H1 (cell line): ENCODE measurements around the gene BACE2. TPM values are rescaled to one million over a fixed set of nuclear protein-coding genes. Genes with fewer than 3 reads are reported as not detected.

ENCODE experiments used
- ASH2L ChIP-seq: fragments of 200-600, 300-600 bp; sonication (generic); IDR thresholded peaks from one replicate; pipeline ENCODE4 v1.7.1; 2017; ENCODE audit warnings: low read length
- BACH1 ChIP-seq: IDR thresholded peaks from 2 replicates; pipeline ENCODE4 v1.6.1; 2012; ENCODE audit warnings: low read length, improper control_type of control experiment
- E2F6 ChIP-seq: IDR thresholded peaks from 2 replicates; pipeline ENCODE4 v1.6.1; 2012; ENCODE audit warnings: inconsistent platforms
- RAD21 ChIP-seq, 2 experiments: IDR thresholded peaks in 1 of 2; conservative IDR thresholded peaks in 1 of 2; 2 replicates each; pipeline ENCODE4 v1.6.1; 2011; ENCODE audit warnings: low read depth in 2 of 2, low read length in 2 of 2, improper control_type of control experiment in 1 of 2, inconsistent platforms in 1 of 2, mild to moderate bottlenecking in 1 of 2, moderate library complexity in 1 of 2
- RFX5 ChIP-seq: IDR thresholded peaks from 2 replicates; pipeline ENCODE4 v1.6.1; 2011; ENCODE audit warnings: low read depth, low read length, improper control_type of control experiment, borderline replicate concordance
- polyA plus RNA-seq, 7 experiments: library from polyadenylated mRNA; depleted of rRNA in 3 of 7; stranded (reverse) in 5 of 7; unstranded in 2 of 7; fragments of >200 nt in 5 of 7; fragments of 200-250 nt in 2 of 7; gene quantifications; 1 replicate in 5 of 7; 2 replicates in 1 of 7; 4 replicates in 1 of 7; pipeline versions ENCODE4 v1.2.1 to v1.2.3, GENCODE V29; 2011 to 2013; ENCODE audit warnings: missing spikeins in 2 of 7, mixed read lengths in 2 of 7
- total RNA-seq: library from RNA; stranded (reverse); fragmentation: NEBNext Ultra II Directional; extraction: Animal tissue kit (Norgen Biotek cat#: 25700); gene quantifications from 2 replicates; pipeline ENCODE4 v1.2.1, GENCODE V29; 2021

BACE2 gene
- total and polyA plus RNA-seq, 2 of the 8 experiments (the other 6 are each of a cell fraction or from before 2014, with no cell fraction given): 8.1 to 10.9 TPM

- peak; percentile 63 for TF ChIP-seq E2F6
- no peak for TF ChIP-seq RFX5
- TF ChIP-seq ASH2L: peak; percentile 28
- no peak for TF ChIP-seq BACH1
- TF ChIP-seq RAD21 (IDR thresholded peaks at IDR 0.05 in 1 of 2, conservative IDR thresholded peaks at IDR 0.05 in 1 of 2; ENCODE audit: low read depth in 2 of 2, low read length in 2 of 2): peak; percentile 4 to 43; a peak in 3 of 4 replicates
Measured at GRCh38 chr21:41167348-41168342, at the start of gene BACE2 (continued).
